NOMO-1 treated with DMSO at 0.1 percent for 48 hours (cell line): Measurements from ENCODE around the gene CNOT3.
A peak's percentile ranks its signal among the peaks of the same experiment; 100 is the strongest.
"Not testable (repeated sequence)": the region's sequence is repeated elsewhere in the genome, so short reads cannot be mapped to it uniquely, and the experiment has no call there.

Source experiments
- DNase-seq: peaks from one replicate; lab custom pipeline; 2025; ENCODE audit not compliant: unreplicated experiment; lab: John Stamatoyannopoulos, UW

Gene CNOT3

DNA sequence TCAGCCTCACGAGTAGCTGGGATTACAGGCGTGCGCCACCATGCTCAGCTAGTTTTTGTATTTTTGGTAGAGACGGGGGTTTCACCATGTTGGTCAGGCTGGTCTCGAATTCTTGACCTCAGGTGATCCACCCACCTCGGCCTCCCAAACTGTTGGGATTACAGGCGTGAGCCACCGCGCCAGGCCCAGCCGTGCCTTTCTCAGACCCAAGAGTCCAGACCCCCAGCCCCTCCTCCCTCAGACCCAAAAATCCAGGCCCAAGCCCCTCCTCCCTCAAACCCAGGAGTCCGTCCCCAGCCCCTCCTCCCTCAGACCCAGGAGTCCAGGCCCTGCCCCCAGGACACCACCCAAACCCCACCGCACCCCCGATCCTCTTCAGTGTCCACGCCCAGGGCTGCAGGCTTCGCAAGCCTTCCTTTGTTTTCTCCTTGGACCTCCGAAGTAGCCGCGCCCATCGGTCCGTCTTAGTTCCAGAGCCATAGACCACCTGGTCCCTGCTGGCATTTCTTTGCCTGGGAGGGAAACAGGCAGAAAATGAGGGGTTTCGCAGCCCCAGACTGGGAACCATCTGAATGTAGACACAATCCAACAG lies 31.7 kb downstream of the CNOT3 start:
- DNase-seq, result no peak

DNA sequence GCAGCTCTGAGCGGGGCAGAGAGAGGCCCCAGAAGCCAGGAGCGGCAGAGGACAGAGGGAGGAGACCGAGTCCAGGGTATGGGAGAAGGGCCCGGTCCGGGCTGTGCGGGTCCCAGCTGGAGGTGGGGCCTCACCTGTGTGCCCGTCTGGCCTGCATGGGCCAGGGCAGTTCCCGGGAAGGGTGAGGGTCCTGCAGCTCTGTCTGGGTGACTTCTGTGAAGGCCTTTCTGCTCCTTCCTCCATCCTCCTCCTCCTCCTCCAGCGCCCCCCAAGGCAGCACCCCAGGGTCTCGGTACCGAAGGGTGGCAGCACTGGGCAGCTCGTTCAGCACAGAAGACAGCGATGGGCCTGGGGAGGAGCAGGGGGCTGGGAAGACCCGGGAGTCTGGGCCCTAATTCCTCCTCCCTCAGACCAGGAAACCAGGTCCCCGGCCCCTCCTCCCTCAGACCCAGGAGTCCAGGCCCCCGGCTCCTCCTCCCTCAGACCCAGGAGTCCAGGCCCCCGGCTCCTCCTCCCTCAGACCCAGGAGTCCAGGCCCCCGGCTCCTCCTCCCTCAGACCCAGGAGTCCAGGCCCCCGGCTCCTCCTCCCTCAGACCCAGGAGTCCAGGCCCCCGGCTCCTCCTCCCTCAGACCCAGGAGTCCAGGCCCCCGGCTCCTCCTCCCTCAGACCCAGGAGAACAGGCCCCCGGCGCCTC lies 34.3 kb downstream of the CNOT3 start:
- not testable (repeated sequence) for DNase-seq

DNA sequence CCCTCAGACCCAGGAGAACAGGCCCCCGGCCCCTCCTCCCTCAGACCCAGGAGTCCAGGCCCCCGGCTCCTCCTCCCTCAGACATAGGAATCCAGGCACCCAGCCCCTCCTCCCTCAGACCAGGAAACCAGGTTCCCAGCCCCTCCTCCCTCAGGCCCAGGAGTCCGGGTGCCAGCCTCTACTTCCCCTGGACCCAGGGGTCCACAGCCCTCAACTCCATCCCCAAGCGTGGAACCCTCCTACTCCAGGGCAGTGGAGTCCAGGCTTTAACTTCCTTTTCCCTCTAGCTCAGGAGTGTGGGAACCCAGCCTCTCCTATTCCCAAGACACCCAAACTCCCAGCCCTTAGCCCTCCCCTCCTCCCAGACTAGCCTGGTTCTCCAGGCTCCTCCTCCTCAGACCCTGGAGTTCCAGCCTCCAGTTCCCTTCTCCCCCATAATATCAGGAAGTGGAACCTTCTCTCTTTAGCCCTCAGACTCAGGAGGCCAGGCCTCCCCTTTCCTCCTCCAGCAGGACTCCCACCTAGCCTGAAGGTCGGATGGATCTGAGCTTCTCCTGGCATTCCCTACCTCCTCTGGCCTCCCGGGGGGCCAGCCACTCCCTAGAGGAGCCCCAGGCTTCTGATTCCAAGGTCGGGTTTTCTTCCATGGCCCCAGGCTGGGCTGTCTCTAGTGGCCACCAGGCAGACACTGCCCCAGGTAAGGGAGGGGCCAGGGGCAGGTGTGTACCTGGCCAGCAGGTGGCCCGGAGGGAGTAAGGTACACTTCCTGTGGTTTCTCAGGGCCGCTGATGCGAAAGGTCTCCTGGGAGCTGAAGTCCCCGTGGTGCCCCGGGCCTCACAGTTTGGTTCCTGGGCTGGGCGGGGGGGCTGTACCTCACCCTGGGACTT lies 35.2 kb downstream of the CNOT3 start, which contains the start of gene TMC4:
TSS of gene TMC4 (minus strand) at position 690 of the 888 bp plus-strand sequence. CDS start at position 647, 43 bp downstream.
- DNase-seq, result peak; percentile 7

DNA sequence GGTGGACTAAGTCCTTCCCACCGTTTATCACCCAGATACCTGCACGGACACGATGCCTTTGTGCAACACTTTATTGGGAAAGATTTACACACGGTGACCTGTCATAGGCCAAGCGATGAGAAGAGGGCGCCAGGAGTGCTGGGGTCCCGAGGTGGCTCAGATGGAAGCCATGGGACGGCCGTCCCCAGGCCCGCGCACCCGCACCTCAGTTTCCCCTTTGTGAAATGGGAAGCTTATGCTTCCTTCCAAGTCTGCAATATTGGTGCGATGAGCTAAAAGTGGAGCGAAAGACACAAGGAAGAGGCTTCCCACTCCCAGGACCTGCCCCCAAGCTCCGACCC lies 35.8 kb downstream of the CNOT3 start:
- no peak for DNase-seq

DNA sequence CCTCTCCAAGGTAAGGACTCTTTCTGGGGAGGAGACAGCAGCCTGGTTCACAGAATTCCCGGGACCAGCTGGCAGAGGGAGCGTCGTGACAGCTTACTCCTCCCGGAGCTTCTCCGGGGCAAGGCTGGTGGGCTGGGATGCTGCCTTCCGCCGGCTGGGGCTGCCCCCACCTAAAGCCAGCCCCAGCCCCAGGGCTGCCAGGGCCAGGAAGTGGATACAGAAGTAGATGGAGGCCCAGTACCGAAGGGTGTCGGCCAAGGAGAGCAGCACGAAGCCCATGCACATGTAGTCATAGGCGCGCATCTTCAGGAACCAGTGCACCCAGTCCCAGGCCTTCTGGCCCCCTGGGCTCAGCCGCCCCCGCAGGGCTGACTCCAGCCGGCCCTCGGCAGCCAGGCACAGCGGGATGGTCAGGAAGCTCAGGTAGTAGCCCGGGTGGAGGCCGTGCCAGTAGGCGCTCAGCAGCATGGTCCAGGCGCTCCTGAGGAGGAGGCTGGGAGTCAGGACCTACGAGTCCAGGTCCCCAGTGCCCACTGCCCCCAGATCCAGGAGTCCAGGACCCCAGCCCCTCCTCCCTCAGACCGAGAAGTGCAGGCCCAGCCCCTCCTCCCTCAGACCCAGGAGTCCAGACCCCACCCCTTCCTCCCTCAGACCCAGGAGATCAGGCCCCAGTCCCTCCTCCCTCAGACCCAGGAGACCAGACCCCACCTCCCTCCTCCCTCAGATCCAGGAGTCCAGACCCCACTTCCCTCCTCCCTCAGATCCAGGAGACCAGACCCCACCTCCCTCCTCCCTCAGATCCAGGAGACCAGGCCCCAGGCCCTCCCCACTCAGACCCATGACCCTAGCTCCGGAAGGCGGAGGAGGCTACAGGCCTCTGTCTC lies 36.6 kb downstream of the CNOT3 start:
- DNase-seq, result no peak

DNA sequence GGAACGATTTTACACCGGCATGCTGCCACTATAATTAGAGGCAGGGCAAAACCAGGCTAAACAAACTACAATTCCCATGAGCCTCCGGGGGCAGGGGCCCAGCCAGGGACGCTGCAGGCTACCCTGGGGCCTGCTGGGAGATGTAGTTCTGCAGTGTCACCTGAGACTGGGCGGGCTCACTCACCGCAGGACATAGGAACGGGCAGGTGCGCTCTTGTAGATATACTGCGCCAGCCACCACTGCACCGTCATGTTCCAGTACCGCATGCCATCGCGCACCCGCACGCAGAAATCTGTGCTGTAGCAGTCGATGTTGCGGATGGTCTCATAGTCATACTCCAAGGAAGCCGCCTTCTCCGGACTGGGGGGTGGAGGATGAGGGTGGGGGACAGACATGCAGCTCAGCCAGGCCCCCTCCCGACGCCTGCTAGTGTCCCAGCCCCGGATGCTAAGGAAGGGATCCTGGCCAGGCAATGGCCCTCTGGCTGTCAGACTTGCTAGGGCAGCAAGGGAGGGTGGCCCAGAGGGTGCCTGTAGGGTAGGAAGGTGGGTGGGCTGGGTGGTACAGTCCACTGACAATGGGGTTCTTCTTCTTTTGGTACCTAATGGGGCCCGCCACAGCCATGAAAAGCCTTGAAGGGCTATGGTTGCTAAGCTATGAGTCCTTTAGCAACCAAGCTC lies 41.2 kb downstream of the CNOT3 start:
- no peak for DNase-seq

DNA sequence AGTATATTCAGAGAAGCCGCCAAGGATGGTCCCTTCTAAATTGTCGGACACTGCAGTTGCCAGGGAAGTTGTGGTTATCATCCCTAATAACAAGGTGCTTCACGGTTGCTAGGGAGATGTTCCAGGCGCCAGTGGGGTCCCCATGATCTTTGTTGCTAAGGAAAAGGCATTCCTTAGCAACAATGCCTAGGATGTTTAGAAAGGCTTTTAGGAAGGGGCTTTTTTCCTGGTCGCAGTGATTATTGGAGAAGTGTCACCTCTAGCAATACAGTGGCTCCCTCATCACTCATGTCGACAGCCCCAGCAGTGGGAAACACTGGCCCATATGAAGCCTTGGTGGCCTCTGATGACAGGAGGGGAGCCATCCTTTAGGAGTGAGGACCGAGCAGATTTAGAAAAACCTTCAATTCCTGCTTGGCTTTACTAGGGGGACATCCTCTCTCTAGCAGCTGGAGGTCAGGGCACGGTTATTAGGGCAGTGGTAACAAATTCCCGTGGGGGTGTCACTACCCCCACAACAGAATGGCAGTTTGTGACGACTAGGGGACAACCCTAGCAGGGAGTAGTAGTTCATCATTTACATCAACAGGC lies 41.8 kb downstream of the CNOT3 start:
- DNase-seq, result no peak

DNA sequence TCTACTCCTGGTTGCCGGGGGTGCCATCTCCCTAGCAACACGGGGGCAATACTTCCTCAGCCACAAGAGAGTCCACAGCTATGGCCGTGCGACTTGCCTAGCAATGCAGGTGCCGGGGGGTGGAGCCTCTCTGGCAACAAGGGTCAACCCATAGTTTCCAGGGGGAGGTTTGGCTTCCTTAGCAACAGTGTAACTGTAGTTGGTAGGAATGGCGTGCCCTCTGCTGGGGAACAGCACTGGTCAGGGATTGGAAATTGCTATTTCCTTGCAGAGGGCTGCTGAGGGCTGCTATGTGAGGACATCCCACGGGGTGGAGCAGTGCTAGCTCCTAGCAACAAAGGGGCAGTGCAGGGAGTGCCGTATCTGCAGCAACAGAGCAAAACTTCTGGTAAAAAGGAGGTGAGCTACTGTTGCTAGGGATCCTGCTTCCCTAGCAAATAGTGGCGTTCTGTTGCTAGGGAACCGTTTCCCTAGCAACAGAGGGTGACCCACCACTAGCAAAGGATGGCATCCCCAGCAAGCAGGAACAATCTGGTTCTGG lies 42.4 kb downstream of the CNOT3 start:
- DNase-seq, result no peak

DNA sequence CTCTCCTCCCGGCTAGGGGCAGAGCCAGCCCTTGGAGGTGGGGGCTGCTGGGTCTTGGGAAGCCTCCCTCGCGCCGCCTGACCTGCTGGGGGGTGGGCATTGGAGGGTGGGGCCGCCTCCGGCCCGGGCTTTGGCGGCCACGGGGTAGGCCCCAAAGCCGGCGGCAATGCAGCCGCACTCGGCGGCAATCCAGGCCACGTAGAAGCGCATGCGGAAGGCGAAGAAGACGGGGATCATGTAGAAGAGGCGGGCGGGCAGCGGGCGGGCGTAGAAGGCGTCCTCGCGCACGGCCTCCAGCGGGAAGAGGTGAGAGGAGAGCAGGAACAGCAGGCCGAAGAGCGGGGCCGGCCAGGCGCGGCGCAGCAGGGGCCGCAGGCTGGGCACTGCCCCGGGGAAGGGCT lies 43.1 kb downstream of the CNOT3 start:
- no peak for DNase-seq

DNA sequence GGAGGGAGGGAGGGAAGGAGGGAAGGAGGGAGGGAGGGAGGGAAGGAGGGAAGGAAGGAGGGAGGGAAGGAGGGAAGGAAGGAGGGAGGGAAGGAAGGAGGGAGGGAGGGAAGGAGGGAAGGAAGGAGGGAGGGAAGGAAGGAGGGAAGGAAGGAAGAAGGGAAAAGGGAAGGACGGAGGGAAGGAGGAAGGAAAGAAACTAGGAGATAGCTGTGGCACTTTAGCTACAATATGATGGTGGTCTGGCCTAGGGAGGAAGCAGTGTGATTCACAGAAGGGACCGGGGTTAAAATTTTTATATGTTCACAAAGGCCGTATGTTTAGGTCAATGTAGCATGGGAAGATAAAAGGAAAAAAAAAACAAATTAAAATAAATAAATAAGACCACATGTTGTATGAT lies 44.3 kb downstream of the CNOT3 start:
- DNase-seq, result not testable (repeated sequence)

DNA sequence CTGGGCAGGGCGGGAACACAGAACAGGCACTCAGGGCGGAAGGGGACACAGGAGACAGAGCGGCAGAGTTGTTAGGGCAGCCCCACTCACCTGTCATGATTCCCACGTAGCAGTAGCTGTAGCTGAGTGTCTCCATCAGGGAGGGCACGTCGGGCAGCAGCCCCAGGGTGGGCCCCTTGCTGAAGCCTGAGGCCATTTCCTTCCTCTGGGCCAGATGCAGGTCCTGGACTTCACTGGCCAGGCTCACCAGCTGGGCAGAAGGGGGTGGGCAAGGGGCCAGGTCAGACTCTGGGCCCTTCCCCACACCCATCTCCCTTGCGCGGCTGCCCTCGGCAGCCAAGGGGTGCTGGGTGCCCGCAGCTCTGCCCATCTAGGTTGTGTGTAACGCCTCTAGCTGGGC lies 45.9 kb downstream of the CNOT3 start:
- no peak for DNase-seq

DNA sequence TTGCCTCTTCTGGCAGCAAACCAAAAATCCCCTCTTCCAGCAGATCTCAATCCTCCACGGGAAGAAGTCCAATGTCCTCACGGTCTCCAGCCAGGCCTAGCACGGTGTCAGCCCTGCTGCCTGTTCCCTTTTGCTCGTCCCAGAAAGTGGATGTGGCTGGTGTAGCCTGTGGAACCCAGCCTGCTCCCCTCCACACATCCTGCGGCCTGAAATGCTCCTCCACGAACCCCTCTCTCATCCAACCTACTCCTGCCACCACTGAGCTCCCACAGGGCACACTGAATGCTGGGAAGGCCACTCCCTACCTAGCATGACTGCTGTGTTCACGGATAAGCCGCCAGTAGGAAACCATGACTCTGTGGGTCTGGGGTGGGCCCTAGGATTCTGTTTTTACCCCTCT lies 48.8 kb downstream of the CNOT3 start:
- no peak for DNase-seq

DNA sequence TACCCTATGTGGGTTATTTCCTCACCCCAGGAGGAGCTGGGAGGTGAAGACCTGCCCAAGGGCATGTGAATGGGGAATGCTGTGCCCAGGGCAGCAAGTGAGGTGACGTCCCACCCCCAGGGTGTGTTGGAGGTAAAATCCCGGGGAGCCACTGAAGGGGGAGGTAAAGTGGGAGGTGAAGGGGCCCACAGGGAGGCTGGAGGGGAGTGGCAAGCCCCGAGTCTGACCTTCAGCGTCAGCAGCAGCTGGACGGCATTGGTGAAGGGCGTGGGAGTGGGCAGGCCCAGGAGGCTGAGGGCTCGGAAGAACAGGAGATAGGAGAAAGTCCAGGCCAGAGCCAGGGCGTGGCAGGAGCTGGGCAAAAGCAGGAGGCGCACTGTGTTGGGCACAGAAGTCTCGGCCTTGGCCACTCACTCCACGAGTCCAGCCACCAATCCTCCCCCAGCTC lies 49.4 kb downstream of the CNOT3 start:
- DNase-seq, result no peak

DNA sequence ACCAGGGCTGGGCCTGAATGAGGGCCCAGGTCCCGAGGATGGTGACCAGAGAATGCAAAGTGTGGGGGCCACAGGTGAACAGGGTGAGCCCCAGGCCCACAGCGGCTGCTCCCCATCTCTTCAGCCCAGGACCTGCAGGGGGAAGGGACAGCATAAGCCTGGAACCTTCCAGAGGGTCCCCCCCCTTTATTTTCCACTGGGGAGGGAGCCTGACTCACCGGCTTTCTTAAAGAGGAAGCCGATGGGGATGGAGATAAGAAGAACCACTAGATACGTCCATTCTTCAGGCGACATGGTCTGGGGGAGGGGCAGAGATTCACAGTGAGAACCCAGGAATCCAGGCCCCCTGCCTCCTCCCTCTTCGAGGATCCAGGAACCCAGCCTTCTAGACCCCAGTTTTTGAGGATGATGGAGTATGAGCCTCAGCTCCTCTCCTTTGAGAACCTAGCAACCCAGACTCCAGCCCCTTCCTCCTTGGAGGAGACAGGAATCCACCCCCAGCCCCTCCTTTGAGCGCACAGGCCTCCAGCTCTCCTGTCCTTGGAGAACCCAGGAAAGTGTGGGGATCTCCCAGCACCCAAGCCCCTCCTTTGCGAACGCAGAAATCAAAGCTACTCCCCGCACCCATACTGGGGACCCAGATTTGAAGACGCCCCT lies 50.8 kb downstream of the CNOT3 start:
- DNase-seq, result peak; percentile 82

DNA sequence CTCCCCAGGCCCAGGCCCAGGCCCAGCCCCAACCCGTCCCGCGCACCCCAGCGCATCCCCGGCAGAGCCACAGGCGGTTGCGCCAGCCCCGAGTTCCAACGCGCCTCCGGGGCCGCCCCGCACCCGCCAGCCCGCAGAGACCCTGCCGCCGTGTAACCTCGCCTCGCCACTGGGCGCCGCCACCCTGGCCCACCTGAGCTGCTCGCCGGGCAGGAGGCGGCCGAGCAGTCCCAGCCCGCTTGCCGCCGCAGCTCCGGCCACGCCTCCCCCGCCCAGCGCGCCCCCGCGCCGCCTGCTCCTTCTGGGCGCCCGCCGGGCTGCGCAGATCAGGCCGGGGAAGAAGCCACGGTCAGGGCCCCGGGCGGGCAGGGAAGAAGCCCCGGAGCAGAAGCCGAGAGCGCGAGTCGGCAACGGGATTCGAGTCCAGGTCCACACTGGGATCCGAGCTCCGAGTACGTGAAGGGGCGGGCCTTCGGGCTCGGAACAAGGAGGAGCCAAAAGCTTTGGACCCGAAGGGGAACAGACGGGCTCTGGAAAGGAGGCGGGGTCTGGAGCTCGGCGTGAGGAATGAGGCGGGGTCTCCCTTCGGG lies 51.7 kb downstream of the CNOT3 start, which contains the start of gene MBOAT7:
TSS of gene MBOAT7 (minus strand) at position 436 of the 590 bp plus-strand sequence. CDS start 1,072 bp downstream, outside the sequence.
- DNase-seq, result no peak

DNA sequence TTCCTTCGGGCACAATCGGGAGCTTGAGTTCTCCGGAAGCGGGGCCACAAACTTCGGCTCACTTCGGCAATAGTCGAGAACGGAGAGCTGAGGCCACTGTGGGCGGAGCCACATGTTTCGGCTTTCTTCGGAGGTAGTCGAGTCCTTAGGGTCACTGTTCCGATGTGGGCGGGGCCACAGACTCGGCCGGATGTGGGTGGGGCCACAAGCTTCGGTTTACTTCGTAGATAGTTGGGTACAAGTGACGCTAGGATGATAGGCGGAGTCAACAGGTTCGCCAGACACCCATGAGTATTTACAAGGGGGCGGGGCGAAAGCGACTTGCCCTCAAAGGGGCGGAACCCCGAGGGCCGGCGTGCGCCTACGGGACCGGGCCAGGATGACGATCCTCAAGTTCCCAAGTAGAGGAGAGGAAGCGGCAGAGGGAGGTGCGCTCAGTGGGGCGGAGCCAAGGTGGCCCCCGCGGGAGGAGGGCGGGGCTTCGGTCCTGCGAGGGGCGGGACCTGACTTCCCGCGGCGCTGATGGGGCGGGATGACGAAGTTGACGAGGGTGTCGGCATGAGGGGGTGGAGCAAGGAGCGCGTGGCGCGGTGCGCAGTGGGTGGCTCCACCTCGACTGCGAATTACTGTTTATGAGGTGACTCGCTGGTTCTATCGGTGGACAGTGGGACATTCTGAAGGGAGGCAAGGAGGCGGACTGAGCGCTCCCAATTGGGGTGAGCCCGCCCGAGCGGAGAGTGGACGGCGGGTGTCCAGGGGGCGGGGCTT lies 52.4 kb downstream of the CNOT3 start:
- peak; percentile 100 for DNase-seq

DNA sequence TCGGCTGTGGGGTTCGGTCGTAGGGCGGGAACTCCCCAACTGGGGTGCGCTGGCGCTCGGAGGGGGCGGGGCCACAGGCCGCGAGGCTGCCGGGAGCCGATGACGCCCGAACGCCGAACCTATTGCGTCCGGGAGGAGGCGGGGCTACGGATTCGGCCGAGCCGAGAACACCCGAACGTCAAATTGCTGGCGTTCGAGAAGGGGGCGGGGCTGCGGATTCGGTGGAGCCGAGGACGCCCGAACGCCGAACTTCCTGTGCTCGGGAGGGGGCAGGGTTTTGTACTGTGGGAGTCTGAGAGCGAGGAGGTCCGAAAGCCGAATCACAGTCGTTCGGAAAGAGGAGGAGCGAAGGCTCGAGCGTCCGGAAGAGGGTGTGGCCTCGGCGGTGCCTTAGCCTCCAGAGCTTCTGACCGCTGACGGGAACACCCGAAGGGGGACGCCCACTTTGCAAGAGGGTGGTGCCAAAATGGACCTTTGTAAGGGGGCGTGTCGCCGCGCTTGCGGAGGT lies 53.0 kb downstream of the CNOT3 start:
- DNase-seq, result peak; percentile 99
